SKM-1 (cell line): ENCODE measurements around the gene PVRIG.
"Not testable (repeated sequence)": the region's sequence is repeated elsewhere in the genome, so short reads cannot be mapped to it uniquely, and the experiment has no call there.

ENCODE experiments used
- DNase-seq: peaks from one replicate; lab custom pipeline; 2025; ENCODE audit not compliant: unreplicated experiment; lab: John Stamatoyannopoulos, UW

PVRIG gene

DNA sequence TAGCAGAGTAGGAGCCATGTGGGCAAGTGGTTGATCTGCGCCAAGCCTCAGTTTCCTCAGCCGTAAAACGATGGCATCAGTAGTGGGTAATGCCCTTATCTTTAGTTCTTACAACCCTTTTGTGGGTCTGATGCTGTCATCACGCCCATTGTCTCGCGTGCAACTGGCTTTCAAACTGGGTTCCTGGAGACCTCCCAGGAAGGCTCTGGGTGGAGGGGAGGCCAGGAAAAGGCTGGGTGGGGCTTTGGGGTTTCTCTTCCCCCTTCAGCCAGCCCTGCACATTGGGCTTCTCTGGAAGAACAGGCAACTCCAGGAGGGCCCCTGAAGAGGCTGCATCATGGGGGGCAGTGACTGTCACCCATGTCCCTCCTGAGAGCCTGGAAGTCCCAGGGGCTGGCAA, 5.1 kb downstream of the PVRIG start:
- DNase-seq: not testable (repeated sequence)

GRCh38 chr7:100234660-100235317, 15.0 kb downstream of the PVRIG start:
- not testable (repeated sequence) for DNase-seq

DNA sequence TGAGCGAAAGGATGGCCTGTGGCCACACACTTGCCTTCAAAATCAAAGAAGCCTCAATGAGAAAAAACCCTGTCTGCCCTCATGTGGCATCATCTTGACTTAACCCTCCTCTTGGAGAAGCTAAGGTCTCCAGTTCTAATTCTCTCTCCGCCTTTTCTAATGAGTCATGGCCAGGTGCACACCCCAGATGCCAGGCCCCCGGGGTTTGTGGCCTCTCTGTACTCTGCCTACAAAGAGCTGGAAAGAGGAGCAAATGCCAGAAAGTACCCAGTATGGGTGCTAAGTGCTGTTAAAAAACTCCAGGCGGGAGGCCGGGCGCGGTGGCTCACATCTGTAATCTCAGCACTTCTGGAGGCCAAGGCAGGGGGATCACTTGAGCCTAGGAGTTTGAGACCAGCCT, 20.2 kb downstream of the PVRIG start:
- not testable (repeated sequence) for DNase-seq

DNA sequence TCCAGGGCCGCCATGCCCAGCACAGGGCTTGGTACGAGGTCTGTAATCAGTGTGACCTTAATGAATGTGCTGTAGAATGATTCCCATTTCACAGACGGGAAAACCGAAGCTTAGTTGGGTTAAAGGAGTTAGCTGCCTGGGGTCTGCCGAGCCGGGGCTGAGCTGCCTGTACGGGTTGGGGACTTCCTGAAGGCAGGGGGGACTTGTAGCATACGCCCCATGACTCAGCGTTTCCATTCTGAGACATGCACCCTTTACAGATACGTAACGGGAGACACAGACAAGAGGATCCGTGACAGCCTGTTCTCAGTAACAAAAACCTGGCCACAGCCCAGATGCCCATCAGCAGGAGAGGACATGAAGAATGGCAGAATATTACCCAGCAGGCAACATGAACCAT, 23.6 kb downstream of the PVRIG start:
- not testable (repeated sequence) for DNase-seq

- not testable (repeated sequence) for DNase-seq
These were observed 25.3 kb downstream of the PVRIG start for GRCh38 chr7:100244988-100245605.

DNA sequence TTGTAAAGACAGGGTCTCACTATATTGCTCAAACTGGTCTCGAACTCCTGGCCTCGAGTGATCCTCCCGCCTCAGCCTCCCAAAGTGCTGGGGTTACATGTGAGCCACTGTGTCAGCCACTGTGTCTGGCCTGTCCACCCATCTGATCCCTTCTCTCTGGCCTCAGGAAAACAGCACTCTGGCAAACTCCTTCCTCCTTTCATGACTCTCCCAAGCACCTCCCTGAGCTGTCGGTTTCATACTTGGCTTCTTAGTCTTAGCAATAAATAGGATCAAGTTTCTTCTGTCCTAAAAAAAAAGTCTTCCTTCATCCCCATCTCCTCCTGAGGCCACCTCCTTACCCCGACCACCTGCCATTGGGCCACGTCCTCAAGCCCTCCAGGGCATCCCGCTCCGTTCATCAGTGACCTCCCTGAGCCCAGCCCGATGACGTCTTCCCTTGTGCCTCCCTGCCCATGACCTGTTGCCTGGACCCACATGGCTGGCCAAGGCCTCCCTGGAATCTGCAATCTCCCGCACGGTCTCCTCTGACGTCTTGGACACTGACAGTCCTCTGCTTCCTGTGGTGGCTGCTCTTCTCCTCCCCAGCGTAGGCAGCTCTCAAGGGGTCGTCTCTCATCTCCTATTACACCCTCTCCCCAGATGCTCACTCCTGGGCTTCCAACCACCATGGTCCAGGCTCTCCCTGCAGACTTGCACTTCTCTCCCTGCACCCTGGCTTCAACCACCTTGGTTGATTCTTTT, 26.5 kb downstream of the PVRIG start:
- DNase-seq: not testable (repeated sequence)

GRCh38 chr7:100246865-100247137, 27.1 kb downstream of the PVRIG start:
- not testable (repeated sequence) for DNase-seq

- no peak for DNase-seq
These were observed 27.5 kb downstream of the PVRIG start for GRCh38 chr7:100247152-100247757.

GRCh38 chr7:100248483-100248882, 28.7 kb downstream of the PVRIG start:
- DNase-seq: no peak

DNA sequence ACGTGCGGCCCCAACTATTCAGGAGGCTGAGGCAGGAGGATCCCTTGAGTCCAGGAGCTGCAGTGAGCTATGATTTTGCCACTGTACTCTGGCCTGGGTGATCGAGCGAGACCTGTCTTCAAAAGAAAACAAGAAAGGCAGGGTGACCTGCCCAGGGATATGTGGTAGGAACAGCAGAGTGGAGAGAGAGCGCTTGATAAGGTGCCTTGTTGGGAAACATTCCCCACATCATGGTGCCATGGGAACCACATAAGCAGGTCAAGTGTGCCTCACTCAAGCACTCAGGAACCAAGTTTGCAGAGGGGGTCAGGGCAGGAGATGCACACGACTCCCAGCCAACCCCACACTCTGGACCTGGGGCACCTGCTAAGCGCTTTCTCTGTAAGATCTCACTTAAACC, 37.3 kb downstream of the PVRIG start:
- no peak for DNase-seq

GRCh38 chr7:100259984-100260383, 40.2 kb downstream of the PVRIG start:
- DNase-seq: not testable (repeated sequence)

- DNase-seq: not testable (repeated sequence)
These were observed 43.1 kb downstream of the PVRIG start for GRCh38 chr7:100262896-100263295.

DNA sequence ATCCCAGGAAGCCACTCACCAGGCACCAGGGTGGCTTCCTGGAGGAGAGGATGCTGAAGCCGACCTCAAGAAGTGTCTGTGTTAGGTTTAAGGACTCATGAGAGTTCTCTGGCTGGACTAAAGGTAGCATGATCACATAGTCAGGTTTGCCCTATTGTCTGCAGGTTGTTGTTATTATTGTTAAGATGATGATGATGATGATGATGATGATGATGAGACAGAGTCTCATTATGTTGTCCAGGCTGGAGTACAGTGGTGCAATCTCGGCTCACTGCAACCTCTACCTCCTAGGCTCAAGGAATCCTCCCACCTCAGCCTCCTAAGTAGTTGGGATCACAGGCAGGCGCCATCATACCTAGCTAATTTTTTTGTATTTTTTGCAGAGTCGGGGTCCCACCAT, 44.5 kb downstream of the PVRIG start:
- DNase-seq: not testable (repeated sequence)

DNA sequence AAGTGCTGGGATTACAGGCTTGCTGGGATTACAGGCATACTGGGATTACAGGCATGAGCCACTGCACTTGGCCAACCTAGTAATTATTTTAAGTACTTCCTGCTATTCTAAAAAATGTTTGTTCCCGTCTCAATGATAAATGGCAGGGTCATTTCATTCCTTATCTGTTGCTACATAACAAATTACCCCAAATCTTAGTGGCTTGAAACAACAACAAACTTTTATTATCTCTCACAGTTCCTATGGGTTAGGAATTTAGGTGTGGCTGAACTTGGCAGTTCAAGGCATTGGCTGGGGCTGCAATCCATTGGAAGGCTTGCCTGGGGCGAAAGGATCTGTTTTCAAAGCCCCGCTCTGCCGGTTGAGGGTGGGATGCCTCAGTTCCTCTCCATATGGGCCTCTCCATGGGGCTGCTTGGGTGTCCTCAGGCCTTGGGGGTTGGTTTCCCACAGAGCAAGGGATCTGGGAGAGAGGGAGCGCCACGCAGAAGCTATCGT, 45.0 kb downstream of the PVRIG start:
- not testable (repeated sequence) for DNase-seq

DNA sequence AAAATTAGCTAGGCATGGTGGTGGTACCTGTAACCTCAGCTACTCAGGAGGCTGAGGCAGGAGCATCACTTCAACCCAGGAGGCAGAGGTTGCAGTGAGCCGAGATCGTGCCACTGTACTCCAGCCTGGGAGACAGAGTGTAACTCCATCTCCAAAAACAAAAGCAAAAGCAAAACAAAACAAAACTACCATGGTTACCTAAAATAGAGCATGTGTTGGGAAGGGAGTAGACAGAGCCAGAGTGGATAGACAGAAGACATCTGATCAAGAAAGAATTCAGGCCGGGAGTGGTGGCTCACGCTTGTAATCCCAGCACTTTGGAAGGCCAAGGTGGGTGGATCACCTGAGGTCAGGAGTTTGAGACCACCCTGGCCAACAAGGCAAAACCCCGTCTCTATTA, 46.1 kb downstream of the PVRIG start:
- not testable (repeated sequence) for DNase-seq

- DNase-seq: no peak
These were observed 47.0 kb downstream of the PVRIG start for GRCh38 chr7:100266576-100267354.

DNA sequence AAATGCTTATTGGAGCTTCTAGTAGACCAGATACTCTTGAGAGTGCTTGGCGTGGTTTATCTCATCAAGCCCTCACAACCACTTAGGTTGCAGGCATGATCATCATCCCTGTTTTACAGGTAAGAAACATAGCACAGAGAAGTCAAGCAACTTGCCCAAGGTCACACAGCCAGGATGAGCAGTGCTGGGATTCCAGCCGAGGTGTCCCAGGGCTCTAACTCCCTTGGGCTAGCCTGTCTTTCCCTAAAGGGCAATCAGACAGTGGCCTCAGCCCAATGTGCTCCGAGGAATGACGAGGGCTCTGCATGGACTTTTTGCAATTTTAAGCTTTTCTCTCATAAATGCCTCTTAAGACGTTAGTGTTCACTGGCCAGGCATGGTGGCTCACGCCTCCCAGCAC, 47.9 kb downstream of the PVRIG start:
- no peak for DNase-seq

DNA sequence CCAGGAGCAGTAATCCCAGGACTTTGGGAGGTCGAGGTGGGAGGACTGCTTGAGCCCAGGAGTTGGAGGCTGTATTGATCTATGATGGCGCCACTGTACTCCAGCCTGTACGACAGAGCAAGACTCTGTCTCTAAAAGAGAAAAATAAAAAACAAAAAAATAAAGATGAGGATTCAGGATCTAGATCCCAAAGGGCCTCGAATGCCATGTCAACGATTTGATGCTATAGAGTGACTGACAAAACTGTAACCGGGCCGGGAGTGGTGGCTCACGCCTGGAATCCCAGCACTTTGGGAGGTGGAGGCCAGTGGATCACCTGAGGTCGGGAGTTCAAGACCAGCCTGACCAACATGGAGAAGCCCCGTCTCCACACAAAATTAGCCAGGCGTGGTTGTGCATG, 49.1 kb downstream of the PVRIG start:
- DNase-seq: not testable (repeated sequence)

GRCh38 chr7:100269306-100270045, 49.7 kb downstream of the PVRIG start:
- not testable (repeated sequence) for DNase-seq
